Neural progenitor cell (in vitro differentiated cells): ENCODE data around the gene PCDH15.

Experiments
- CTCF ChIP-seq: fragments of 200-600 bp; sonication (generic); IDR thresholded peaks from 2 replicates; pipeline ENCODE4 v1.5.1; 2017; ENCODE audit warnings: antibody characterized with exemption, mild to moderate bottlenecking
- EZH2phosphoT487 ChIP-seq: fragments of 200-600 bp; sonication (generic); IDR thresholded peaks from 2 replicates; pipeline ENCODE4 v1.6.1; 2017; ENCODE audit warnings: antibody characterized with exemption

- TF ChIP-seq CTCF, result no peak
- TF ChIP-seq EZH2phosphoT487, result no peak
Measured at GRCh38 chr10:53909791-53910190, 891.2 kb downstream of the PCDH15 start.
